ENCODE results near the gene LIMCH1. TPM values are rescaled to one million over a fixed set of nuclear protein-coding genes. Genes with fewer than 3 reads are reported as not detected.

Gene LIMCH1
- total RNA-seq, 2 donors from 2014 or later = 4.7 to 14.4 TPM

DNA sequence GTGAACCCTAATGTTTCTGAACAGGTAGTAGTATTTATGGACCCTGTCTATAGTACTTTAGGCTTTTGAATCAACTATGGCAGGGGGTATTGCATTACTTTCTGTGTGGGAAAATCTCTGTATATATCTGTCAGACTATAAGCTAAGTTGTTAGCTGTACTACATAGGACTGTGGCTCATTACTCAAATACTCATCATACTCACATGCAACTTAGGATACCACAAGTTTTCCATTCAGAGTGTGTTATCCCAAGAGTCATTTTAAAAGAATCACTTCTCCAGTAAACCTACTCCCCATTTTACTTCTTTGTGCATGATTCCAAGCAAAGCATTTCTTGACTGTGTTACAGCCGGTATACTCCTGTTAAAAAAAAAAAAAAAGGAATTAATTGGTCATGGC is 115.0 kb downstream of the LIMCH1 start:
- Histone ChIP-seq H3K36me3 (no peaks in the 10 kb centered on the region), H3K27me3 (no peaks in the 10 kb centered on the region), H3K4me1 (no peaks in the 10 kb centered on the region), H3K9ac (ENCODE audit: low read depth in 2 of 2, low read length in 2 of 2) (no peak overlapping the region), H3K9me3 (no peaks in the 10 kb centered on the region), H3K27ac (no peak overlapping the region), H3K4me3 (no peak overlapping the region)
- intact Hi-C loops (cut with DNase I) = no loop called here
- TF ChIP-seq, protein P1, sequence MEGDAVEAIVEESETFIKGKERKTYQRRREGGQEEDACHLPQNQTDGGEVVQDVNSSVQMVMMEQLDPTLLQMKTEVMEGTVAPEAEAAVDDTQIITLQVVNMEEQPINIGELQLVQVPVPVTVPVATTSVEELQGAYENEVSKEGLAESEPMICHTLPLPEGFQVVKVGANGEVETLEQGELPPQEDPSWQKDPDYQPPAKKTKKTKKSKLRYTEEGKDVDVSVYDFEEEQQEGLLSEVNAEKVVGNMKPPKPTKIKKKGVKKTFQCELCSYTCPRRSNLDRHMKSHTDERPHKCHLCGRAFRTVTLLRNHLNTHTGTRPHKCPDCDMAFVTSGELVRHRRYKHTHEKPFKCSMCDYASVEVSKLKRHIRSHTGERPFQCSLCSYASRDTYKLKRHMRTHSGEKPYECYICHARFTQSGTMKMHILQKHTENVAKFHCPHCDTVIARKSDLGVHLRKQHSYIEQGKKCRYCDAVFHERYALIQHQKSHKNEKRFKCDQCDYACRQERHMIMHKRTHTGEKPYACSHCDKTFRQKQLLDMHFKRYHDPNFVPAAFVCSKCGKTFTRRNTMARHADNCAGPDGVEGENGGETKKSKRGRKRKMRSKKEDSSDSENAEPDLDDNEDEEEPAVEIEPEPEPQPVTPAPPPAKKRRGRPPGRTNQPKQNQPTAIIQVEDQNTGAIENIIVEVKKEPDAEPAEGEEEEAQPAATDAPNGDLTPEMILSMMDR (IDR thresholded peaks at IDR 0.05) = no peak
- no peak for DNase-seq

- DNase-seq = no peak
- TF ChIP-seq, protein P1 (IDR thresholded peaks at IDR 0.05) = no peak
- Histone ChIP-seq H3K4me1 (no peaks in the 10 kb centered on the region), H3K36me3 (no peaks in the 10 kb centered on the region), H3K4me3 (no peak overlapping the region), H3K27ac (no peak overlapping the region), H3K9me3 (no peaks in the 10 kb centered on the region), H3K9ac (ENCODE audit: low read depth in 2 of 2, low read length in 2 of 2) (no peak overlapping the region), H3K27me3 (no peaks in the 10 kb centered on the region)
- intact Hi-C loops (cut with DNase I) = no loop called here
Measured at GRCh38 chr4:41653523-41653922, 115.6 kb downstream of the LIMCH1 start.

DNA sequence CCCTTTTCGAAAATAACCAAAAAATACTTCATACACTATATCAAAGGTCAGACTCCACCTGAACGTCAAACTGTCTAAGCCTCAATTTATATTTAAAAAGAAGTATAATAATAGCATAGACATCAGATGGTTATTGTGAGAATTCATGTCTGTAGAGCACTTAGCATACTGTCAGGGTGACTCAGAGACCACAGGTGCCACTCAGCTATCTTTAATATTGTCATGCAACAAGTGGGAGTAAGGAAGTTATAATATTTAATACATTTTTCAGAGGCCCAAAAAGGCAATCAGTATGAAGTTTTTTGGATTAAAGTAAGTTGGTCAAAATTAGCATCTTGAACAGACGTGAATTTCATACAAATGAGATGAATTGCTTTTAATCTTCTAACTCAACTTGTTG is 117.2 kb downstream of the LIMCH1 start:
- Histone ChIP-seq H3K9ac (ENCODE audit: low read depth in 2 of 2, low read length in 2 of 2) (no peak overlapping the region), H3K27ac (no peak overlapping the region), H3K4me1 (no peaks in the 10 kb centered on the region), H3K36me3 (no peaks in the 10 kb centered on the region), H3K9me3 (no peaks in the 10 kb centered on the region), H3K4me3 (no peak overlapping the region), H3K27me3 (no peaks in the 10 kb centered on the region)
- no peak for DNase-seq
- intact Hi-C loops (cut with DNase I) = no loop called here
- TF ChIP-seq, protein P1 (IDR thresholded peaks at IDR 0.05) = no peak

DNA sequence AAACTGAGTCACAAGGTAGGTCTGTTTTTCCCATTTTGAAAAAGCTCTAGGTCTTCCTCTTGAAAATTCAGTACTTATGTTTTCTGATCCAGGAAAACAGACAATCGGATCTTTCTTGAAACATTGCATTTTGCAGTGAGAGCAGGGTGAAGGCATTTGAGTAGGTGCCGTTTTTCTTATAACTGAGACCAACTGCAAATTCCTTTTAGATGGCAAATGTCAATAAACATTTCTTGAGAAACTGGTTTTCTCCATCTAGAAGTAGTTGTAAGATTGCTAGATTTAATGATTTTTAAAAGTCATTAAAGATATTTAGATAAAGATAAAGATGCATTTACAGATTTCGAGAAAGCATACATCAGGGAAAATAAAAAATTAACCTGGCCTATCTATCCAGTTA is 118.1 kb downstream of the LIMCH1 start:
- no peaks in the 10 kb centered on the region for H3K27me3 ChIP-seq
- no peak overlapping the region for H3K27ac ChIP-seq
- no peak overlapping the region for H3K9ac ChIP-seq (ENCODE audit: low read depth in 2 of 2, low read length in 2 of 2)
- no peaks in the 10 kb centered on the region for H3K36me3 ChIP-seq
- H3K4me3 ChIP-seq = no peak overlapping the region
- TF ChIP-seq, protein P1 (IDR thresholded peaks at IDR 0.05) = no peak
- no peaks in the 10 kb centered on the region for H3K9me3 ChIP-seq
- H3K4me1 ChIP-seq = no peaks in the 10 kb centered on the region
- no peak for DNase-seq
- intact Hi-C loops (cut with DNase I) = no loop called here

DNA sequence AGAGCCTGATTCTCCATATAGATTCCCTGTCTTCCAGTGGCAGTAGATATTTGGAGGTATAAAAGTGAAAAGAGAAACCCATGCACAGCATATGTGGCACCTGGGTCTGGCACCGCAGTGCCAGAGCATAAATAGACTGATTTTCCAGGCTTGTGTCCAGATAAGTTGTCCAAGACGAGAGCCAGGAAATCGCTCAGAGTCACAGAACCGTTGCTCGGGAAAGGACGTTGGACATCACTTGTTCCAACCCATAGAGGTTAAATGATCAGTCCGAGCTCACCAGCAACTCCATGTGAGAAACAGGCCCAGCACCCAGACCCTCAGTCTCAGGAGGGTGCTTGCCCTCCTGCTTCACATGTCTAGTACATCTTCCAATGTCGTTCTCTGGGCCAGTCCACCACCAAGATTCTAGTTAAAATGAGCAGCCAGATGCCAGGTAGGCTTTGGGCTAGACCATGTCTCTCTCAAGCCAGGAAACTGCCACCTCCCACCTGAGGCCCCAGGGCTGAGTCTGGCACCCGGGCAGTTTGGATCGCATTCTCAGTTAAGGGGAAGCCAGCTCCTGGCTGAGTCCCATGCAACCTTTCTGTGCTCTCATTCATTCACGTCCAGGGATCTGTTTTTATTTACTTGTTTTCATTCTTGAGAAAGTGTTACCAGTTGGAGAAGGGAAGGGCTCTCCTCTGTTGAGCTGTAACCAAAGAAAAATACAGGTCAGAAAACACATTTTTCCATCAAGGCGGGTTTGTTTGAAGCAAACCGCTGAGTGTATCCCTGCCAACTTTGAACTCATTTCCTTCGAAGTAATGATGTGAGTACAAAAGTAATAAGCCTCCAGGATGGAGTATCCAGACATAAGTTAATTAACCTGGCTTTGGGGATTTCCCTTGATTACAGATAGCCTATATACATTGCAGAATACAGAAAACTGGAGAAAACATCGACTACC is 118.9 kb downstream of the LIMCH1 start:
- TF ChIP-seq, protein P1 (IDR thresholded peaks at IDR 0.05) = no peak
- H3K4me3 ChIP-seq = no peak overlapping the region
- H3K9ac ChIP-seq (ENCODE audit: low read depth in 2 of 2, low read length in 2 of 2) = no peak overlapping the region
- H3K36me3 ChIP-seq = no peaks in the 10 kb centered on the region
- H3K27ac ChIP-seq = no peak overlapping the region
- intact Hi-C loops (cut with DNase I) = no loop called here
- H3K27me3 ChIP-seq = no peaks in the 10 kb centered on the region
- H3K4me1 ChIP-seq = no peaks in the 10 kb centered on the region
- DNase-seq = no peak
- no peaks in the 10 kb centered on the region for H3K9me3 ChIP-seq
